HG03135 (cell line): ENCODE results near the gene LTF.

ENCODE experiments used
- ATAC-seq: cut with Tn5 transposase; IDR thresholded peaks from one replicate; pipeline ENCODE4 v1.9.1; 2021; ENCODE audit warnings: mild to moderate bottlenecking, moderate library complexity; ENCODE audit not compliant: unreplicated experiment

LTF gene

GRCh38 chr3:46470831-46471230 is 6.1 kb upstream of the LTF start:
- no peak for ATAC-seq

DNA sequence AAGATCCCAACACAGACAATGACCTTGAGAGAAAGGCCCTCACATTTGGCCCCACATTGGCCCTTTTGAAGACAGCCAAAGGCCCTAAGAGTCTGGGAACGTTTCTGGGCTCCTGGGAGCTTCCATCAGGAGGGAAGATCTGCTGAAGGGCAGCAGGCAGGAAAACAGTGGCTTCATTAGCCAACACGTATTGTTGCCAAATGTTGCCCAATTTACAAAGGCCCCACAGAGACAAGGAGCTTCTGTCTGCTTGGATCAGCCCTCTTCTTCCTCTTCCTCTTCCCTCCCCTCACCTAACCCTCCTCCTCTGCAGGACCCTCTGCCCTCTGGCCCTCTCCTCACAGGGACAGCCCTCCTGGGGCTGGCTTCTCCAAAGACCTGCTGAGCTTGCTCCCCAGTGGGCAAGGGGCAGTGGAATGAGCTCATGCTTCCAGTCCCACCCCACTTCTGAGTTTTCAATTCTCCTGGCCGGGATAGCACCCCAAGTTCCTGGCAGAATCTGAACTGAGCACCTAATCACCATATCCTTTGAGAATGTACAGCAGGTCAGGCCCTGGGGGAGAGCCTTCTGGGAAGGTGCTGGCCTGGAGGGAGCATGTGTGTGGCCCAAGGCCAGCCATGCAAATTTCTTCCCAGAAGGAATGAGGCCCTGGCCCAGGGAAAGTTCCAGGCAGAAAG is 5.1 kb upstream of the LTF start:
- no peak for ATAC-seq

DNA sequence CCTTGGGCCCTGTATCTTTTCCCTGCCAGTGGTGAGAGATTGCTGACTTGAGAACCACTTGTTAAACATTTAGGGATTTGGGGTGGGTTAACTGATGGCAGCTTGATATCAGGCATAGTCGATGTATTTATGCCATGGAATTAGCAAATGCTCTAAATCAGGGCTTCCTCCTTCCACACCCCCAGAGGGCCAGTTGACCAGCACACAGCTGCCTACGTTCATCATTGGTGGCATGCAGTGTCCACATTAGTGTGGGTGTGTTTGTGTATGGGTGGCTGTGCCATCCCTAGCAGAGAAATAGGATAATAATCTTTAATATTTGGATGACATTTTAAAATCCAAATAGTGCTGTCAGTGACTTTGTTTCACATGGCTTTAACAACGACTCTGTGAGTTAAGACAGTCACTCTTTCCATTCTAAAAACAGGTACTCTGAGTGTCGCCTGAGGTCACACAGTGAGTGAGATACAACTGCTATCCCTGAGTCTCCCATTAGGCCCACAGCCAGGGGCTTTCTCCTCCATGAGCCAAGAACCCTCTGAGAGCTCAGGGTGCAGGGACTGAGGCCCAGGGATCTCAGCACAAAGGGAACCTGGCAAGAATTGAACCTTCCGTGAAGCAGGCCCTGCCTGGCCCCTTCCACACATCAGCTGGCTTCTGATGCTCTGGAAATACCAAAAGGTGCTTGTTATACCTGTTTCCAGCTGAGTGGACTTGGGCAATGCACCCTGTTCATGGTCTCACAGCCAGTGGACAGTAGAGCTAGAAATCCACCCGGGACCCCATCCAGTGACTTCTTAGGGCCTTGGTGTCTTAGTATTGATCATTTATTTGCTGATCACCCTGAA is 4.3 kb upstream of the LTF start:
- ATAC-seq, result no peak

DNA sequence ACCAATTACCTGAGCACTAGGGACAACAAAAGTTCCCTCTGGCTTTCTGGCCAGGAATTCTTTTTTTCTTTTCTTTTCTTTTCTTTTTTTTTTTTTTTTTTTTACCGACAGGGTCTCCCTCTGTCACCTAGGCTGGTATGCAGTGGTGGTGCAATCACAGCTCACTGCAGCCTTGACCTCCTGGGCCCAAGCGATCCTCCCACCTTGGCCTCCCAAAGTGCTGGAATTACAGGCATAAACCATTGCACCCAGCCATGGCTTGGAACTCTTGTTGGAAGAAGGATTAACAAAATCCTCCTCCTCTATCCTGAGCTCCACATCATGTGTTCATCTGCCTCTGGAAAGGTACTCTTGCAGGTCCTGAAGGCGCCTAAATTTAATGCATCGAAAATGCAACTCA is 2.9 kb upstream of the LTF start:
- ATAC-seq, result no peak

GRCh38 chr3:46466871-46467403 is 2.2 kb upstream of the LTF start:
- no peak for ATAC-seq

DNA sequence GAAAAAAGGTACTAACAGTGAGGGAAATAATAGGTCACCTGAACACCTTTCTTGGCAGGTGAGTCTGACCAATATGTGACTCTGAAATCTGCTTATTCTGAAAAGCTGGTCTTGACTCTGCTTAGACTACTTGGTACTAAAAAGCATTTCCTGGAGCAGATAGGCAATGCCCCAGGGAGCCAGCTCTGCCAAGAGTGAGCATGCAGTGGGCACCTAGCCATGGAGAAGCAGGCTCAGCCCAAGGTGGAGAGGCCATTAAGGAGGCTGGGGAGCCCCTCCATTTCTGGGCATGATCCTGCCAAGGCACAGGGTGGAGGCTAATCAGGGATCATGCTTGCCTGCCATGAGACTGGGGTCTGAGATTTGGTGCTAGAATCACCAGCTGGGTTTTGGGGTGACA is 1.6 kb upstream of the LTF start:
- no peak for ATAC-seq

DNA sequence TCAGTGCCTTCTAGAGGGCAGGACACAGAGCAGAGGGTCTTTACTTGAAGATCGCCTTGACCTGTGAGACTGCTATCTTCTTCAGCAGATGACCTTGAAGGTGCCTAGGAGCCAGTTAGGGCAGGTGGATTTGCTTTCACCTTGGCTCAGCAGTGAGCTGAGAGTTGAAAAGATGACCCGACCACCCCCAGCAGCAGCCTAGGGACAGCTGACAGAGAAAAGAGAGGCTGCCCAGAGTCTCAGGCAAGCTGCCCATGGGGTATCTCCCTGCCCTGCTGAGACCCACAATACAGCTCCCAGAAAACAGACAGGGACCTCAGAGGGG is 453 bp upstream of the LTF start:
- no peak for ATAC-seq

DNA sequence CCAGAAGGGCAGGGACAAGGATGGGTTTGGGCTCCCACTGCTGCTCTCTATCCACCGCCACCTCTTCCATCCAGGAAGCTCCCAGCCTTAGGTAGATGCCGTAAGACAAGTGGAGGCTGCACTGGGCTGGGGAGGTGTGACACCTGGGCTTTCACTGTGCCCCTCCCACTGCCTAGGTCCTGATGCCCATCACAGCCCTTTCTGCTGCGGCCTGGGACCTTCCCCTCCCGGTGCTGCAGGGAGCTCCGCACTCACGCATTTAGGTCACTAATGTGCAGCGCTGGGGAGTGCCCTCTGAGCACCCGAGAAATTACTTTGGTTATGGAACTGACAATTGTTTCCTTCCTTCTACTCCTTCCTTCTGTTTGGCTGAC is 850 bp downstream of the LTF start:
- ATAC-seq, result no peak

DNA sequence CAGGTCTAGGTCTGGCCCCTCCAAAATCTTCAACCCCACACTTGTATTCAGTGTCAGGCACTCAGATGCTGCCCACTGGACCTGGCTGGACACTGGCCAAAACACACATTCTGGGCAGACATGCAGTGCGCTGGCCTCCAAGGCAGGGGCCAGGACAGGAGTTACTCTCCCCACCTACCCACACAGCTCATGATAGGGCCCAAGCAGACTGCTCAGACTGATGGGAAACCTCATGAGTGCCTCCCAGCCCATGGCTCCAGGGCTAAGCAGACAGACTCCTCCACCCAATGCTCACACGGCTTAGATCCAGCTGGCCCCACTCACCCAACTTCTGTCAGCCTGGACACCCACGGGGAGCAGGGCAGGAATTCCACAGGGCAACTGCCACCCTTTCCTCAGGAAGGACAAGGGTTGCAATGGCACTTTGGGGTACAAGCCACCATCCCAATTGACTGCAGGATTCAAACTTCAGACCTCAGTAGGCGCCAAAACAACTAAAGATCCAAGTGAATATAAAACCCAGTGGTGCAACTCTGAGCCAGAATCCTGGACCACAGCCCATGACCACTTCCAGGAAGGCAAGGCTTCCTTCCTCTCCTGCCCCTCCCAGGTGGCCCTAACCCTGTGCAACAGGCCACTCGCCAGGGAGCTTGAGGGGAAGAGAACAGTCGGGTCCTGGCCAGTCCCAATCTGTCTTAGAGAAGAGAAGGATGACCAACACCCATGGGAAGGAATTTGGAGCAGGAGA is 1.4 kb downstream of the LTF start:
- no peak for ATAC-seq

GRCh38 chr3:46462511-46462910 is 2.2 kb downstream of the LTF start:
- no peak for ATAC-seq

DNA sequence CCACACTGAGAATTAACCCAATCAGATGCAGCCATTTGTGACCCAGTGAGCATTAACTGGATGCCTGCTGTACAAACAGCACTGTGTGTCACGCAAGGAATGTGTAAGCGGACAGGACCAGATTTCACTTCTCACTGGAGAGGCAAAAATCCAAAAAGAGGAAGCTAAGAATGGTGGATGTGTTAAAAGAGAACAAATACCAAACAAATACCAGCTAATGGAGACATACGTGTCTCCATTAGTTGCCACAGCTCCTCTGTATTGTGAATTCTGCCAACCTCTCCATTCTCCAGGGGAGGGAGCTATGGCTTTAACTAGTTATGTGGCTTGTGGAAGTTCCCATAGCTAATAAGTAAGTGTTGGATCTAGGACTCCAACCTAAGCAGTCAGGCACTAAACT is 2.6 kb downstream of the LTF start:
- ATAC-seq, result no peak

DNA sequence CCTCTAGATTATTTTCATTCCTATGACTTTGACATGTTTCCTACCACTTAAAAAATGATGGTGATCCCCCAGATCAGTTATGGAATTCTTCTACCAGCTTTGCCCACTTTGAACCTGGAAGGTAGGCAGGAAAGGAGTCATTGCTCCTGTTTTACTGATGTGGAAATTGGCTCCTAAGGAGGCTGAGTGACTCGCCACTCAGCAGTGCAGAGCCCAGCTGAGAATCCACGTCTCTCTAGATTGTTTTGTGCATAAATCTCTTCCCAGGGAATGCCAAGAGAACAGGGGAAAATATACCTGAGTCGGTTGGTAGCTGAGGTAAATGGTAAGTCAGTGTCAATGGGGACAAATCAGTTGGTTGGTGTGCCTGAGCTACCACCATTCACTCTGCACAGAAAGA is 4.7 kb downstream of the LTF start:
- ATAC-seq, result no peak

DNA sequence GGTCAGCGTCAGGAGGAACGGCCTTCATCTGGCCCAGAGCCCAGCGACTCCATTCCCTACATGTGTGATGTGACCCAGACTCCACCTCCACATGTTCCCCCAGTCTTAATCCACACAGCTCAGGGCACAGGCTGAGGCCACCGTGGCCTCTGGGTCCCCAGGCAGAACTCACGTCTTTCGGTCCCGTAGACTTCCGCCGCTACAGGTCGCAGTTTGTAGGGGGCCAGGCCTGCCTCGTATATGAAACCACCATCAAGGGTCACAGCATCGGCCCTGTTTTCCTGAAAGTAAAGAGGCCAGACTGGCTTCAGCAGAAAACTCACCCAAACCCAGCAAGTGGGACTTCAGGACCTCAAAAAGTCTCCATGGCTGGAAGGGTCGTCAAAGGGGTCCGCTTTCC is 8.6 kb downstream of the LTF start:
- ATAC-seq, result no peak

- no peak for ATAC-seq
Measured at GRCh38 chr3:46455231-46456115, 9.2 kb downstream of the LTF start.

DNA sequence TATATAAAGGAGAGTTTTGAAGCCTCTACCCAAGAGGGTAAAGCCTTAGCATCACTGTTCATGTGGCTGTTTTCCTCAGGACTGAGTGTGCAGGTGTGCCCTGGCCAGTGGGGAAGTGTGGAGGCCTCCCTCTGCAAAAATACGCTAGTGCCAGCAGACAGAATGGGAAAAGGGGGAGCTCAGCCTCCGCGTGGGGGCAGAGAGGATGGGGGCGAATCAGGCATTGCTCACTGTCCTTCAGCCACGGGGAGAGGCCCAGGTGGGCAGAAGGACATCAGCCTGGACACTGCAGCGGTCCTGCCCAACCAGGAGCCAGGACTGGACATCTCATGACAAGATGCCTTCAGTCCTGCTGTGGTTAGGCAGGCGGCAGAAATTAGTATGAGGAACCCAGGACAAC is 10.1 kb downstream of the LTF start:
- ATAC-seq, result no peak

- ATAC-seq, result no peak
Measured at GRCh38 chr3:46454209-46454595, 10.5 kb downstream of the LTF start.

GRCh38 chr3:46453526-46454208 is 11.0 kb downstream of the LTF start:
- no peak for ATAC-seq

DNA sequence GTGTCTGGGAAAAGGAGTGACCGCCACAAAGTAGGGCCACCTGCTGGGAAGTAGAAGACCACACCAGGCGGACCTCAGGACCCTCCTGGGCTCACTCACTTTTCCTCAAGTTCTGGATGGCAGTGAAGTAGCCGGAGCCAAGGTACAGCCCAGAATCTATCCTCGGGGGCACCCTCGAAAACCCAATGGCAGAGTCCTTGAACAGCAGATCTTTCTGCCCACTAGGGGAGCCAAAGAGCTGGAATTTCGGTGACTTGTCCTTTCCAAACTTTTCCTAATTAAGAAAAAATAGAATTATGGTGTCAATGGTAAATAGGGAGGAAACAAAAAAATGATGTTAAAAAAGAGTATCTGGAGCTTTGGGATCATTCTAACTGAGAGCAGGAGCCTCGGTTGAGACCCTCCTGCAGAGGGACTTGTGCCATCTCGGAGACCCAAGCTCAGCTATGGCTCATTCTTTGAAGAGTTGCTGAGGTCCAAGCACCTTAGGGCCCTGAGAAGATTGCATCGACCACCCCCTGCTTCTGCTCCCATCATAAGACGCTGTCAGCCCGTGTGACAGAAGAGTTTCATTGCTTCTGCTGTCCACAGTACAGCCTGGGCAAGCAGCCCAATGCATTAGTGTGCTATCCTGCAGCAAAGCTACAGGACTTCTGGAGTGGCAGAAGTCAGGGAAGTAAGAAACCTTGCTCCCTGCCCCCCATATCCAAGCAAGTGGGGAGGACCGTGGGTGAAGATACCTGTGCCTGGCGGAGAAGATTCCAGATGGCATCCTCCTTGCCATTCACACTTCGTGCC is 14.8 kb downstream of the LTF start:
- ATAC-seq, result no peak

- no peak for ATAC-seq
Measured at GRCh38 chr3:46448721-46449120, 16.0 kb downstream of the LTF start.
